Osteocyte (in vitro differentiated cells): ENCODE results near the gene ZC3H14. TPM values are rescaled to one million over a fixed set of nuclear protein-coding genes. Genes with fewer than 3 reads are reported as not detected.

Experiments
- DNase-seq: peaks from one replicate; pipeline ENCODE4 v3.0.0; 2021; ENCODE audit warnings: mixed read lengths; ENCODE audit not compliant: unreplicated experiment; ENCODE audit errors: extremely low spot score
- H3K27ac Mint-ChIP-seq: one replicate; pipeline ENCODE4 v1.8.0; 2021; ENCODE audit warnings: mild to moderate bottlenecking, mixed read lengths; ENCODE audit not compliant: unreplicated experiment
- H3K27me3 Mint-ChIP-seq: one replicate; pipeline ENCODE4 v1.8.0; 2021; ENCODE audit warnings: mixed read lengths; ENCODE audit not compliant: unreplicated experiment
- H3K36me3 Mint-ChIP-seq: one replicate; pipeline ENCODE4 v1.8.0; 2021; ENCODE audit warnings: mixed read lengths; ENCODE audit not compliant: unreplicated experiment
- H3K4me1 Mint-ChIP-seq: one replicate; pipeline ENCODE4 v1.8.0; 2021; ENCODE audit warnings: mixed read lengths; ENCODE audit not compliant: unreplicated experiment
- H3K4me3 Mint-ChIP-seq: one replicate; pipeline ENCODE4 v1.8.0; 2021; ENCODE audit warnings: mild to moderate bottlenecking, moderate library complexity, mixed read lengths; ENCODE audit not compliant: unreplicated experiment
- H3K9me3 Mint-ChIP-seq: one replicate; pipeline ENCODE4 v1.8.0; 2021; ENCODE audit warnings: mixed read lengths; ENCODE audit not compliant: unreplicated experiment
- total RNA-seq: library from RNA; stranded (reverse); gene quantifications from 2 replicates; pipeline ENCODE4 v1.2.1, GENCODE V29; 2021
- TF ChIP-seq, protein P1 (sequence below): fragments of 200-600 bp; sonication (generic); IDR thresholded peaks from 2 replicates; pipeline ENCODE4 v1.5.0; 2021; ENCODE audit warnings: antibody characterized with exemption, mild to moderate bottlenecking, moderate library complexity

ZC3H14 gene
- total RNA-seq, 1 donor from 2014 or later, result 63.1 TPM

DNA sequence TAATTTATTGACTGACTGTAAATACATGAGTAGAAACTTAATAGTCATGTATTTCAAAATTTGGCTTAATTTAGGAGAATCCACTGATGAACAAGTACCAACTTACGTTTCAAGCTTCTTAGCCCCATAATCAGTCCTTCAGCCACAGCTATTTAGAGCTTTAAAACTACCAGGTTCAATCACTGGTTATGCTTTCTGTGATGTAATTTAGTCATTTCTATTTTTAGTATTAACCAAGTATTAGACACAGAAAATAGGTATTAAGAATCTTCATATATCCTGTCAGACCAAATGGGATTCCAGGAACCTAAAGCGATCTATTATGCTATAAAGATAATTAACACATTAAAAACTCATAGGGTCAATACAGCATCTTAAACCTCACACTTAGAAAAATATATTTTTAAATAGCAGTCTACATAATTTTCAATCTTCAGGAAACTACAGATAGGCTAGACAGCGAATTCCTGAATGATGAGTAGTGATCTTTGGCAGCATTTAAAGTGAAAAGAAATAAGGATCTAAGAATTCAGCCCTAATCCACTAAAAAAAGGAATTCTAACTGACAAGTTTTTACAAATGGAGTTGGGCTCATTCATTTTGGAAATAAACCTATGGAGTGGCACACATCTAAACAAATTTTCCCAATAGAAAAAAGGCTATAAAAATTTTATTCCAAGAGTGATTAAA, 51.5 kb downstream of the ZC3H14 start:
- Mint-ChIP-seq H3K9me3 (no peaks in the 10 kb centered on the region), H3K4me3 (no peak overlapping the region), H3K27ac (peak overlapping the region; percentile 34), H3K27me3 (no peaks in the 10 kb centered on the region), H3K36me3 (peaks cover 41% of the 10 kb centered on the region), H3K4me1 (peaks cover 25% of the 10 kb centered on the region)
- DNase-seq, result no peak
- TF ChIP-seq, protein P1, sequence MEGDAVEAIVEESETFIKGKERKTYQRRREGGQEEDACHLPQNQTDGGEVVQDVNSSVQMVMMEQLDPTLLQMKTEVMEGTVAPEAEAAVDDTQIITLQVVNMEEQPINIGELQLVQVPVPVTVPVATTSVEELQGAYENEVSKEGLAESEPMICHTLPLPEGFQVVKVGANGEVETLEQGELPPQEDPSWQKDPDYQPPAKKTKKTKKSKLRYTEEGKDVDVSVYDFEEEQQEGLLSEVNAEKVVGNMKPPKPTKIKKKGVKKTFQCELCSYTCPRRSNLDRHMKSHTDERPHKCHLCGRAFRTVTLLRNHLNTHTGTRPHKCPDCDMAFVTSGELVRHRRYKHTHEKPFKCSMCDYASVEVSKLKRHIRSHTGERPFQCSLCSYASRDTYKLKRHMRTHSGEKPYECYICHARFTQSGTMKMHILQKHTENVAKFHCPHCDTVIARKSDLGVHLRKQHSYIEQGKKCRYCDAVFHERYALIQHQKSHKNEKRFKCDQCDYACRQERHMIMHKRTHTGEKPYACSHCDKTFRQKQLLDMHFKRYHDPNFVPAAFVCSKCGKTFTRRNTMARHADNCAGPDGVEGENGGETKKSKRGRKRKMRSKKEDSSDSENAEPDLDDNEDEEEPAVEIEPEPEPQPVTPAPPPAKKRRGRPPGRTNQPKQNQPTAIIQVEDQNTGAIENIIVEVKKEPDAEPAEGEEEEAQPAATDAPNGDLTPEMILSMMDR, result no peak

DNA sequence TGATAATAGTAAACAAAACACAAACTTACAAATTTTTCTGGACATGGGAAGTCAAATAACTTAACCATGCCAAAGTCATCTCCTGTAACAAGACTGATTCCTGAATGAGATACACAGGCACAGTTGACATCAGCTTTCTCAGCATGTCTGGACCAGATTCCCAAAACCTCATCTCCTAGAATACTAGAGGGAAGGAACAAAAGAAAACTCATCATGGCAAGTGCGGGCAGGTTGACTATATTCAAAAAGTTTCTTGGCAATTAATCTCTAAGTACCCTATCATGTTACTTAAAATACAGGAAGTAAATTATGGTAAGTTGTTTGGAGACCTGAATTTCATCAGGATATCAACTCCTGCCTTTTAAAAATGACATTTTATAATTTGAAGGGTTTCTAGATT, 53.9 kb downstream of the ZC3H14 start:
- Mint-ChIP-seq H3K4me1 (peaks cover 24% of the 10 kb centered on the region), H3K9me3 (no peaks in the 10 kb centered on the region), H3K36me3 (peaks cover 19% of the 10 kb centered on the region), H3K27ac (no peak overlapping the region), H3K4me3 (no peak overlapping the region), H3K27me3 (no peaks in the 10 kb centered on the region)
- no peak for DNase-seq
- TF ChIP-seq, protein P1, result no peak

DNA sequence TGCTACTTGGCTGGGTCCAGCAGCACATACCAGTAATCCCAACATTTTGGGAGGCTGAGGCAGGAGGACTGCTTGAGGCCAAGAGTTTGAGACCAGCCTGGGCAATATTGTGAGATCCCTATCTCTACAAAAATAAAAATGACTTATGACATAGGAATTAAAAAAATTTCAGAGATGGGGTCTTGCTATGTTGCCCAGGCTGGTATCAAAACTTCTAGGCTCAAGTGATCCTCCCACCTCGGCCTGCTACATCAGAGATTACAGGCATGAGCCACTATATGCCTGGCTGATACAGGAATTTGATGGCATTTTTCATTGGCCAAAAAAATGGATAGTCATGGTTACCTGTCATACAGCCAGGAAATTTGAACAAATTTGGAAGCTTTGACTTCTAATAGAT, 54.6 kb downstream of the ZC3H14 start:
- Mint-ChIP-seq H3K27me3 (no peaks in the 10 kb centered on the region), H3K4me3 (no peak overlapping the region), H3K27ac (no peak overlapping the region), H3K9me3 (no peaks in the 10 kb centered on the region), H3K36me3 (peaks cover 17% of the 10 kb centered on the region), H3K4me1 (peaks cover 22% of the 10 kb centered on the region)
- TF ChIP-seq, protein P1, result no peak
- DNase-seq, result no peak

DNA sequence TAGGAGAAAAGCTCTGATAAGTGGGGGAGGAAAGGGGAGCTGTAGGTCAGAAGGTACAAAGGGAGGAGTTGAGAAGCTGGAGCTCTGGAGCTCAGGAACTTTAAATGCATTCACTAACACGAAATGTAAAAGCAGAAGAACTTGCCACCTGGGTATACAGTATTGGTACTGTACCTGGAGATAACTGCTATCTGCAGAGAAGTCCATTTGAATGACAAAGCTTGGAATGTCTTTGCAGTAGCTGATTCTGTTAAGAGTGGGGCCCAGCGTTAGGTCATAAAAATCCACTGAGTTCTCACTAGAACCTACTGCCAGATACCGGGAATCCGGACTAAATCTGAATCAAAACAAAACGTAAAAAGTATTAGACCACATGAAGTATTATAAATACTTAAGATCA, 55.6 kb downstream of the ZC3H14 start:
- Mint-ChIP-seq H3K27me3 (no peaks in the 10 kb centered on the region), H3K4me1 (peaks cover 16% of the 10 kb centered on the region), H3K27ac (no peak overlapping the region), H3K9me3 (no peaks in the 10 kb centered on the region), H3K36me3 (peaks cover 13% of the 10 kb centered on the region), H3K4me3 (no peak overlapping the region)
- no peak for DNase-seq
- TF ChIP-seq, protein P1, result no peak

DNA sequence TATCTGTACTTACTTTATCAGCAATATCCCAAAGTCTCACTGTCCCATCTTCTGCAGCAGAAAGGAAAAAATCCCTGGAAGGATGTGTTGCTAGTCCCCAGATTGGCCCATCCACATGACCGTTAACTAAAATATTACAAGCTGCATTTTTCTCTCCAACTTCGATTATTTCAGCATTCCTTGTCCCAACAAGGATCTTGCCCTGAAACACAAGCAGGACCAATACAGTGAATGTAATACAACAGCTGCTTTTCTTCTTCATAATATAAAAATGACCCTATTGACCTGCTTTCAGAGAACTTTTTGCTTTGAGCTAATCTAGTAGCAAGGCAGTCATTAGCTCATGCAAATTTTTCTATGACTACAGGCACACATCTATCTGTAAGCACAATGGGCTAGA, 58.3 kb downstream of the ZC3H14 start:
- DNase-seq, result no peak

More for the DNA sequence above, 58.3 kb downstream of the ZC3H14 start:
- TF ChIP-seq, protein P1, result no peak
- Mint-ChIP-seq H3K4me1 (no peaks in the 10 kb centered on the region), H3K4me3 (no peak overlapping the region), H3K27ac (no peak overlapping the region), H3K27me3 (no peaks in the 10 kb centered on the region), H3K36me3 (peaks cover 10% of the 10 kb centered on the region), H3K9me3 (no peaks in the 10 kb centered on the region)
